Measurements from ENCODE around the gene GPC3. TPM values are rescaled to one million over a fixed set of nuclear protein-coding genes. Genes with fewer than 3 reads are reported as not detected.

GPC3 gene
- total RNA-seq, 1 donor from 2014 or later: 4.2 TPM

DNA sequence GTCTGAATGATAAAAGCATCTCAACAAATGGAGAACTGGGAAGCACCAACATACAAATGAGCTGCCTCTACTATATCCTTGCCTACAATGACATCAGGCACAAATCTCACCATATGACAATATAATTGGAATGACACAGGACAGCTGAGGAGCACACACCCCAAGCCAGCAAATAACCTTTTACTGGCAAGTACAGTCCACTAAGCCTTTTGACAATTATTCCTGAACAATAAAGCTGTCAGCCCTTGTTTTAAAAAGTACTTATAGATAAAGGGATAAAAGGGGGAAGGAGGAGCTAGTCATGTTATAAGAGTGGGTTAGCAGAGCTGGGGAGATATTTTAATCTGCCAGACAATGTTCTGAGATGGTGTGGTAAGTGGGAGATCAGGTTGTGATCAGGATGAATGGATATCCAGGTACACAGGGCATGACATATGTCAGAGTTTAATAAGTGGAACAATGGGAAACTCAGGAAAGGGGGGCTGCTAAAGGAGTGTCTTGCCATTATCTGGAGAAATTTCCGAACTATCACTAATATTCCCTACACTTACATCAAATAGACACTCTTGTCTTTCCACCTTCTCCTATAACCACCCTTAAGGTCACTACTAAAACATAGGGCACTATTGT lies 127.6 kb downstream of the GPC3 start:
- no peak for DNase-seq
- TF ChIP-seq CTCF (IDR thresholded peaks at IDR 0.05; ENCODE audit: partially characterized antibody, unreplicated experiment): no peak
- H3K9me3 Mint-ChIP-seq (ENCODE audit: unreplicated experiment): peaks cover 4% of the 10 kb centered on the region
- H3K27me3 Mint-ChIP-seq (ENCODE audit: unreplicated experiment): no peaks in the 10 kb centered on the region
- no peak overlapping the region for H3K4me3 Mint-ChIP-seq (ENCODE audit: unreplicated experiment)
- peaks cover 9% of the 10 kb centered on the region for H3K4me1 Mint-ChIP-seq (ENCODE audit: low read depth, unreplicated experiment)
- no peak overlapping the region for H3K27ac Mint-ChIP-seq (ENCODE audit: unreplicated experiment)
- no peaks in the 10 kb centered on the region for H3K36me3 Mint-ChIP-seq (ENCODE audit: unreplicated experiment)

- H3K9me3 Mint-ChIP-seq (ENCODE audit: unreplicated experiment): peaks cover 4% of the 10 kb centered on the region
- H3K36me3 Mint-ChIP-seq (ENCODE audit: unreplicated experiment): no peaks in the 10 kb centered on the region
- H3K4me1 Mint-ChIP-seq (ENCODE audit: low read depth, unreplicated experiment): peaks cover 9% of the 10 kb centered on the region
- H3K4me3 Mint-ChIP-seq (ENCODE audit: unreplicated experiment): no peak overlapping the region
- no peak for DNase-seq
- no peak overlapping the region for H3K27ac Mint-ChIP-seq (ENCODE audit: unreplicated experiment)
- TF ChIP-seq CTCF (IDR thresholded peaks at IDR 0.05; ENCODE audit: partially characterized antibody, unreplicated experiment): no peak
- no peaks in the 10 kb centered on the region for H3K27me3 Mint-ChIP-seq (ENCODE audit: unreplicated experiment)
Observed at GRCh38 chrX:133856819-133857218, 128.6 kb downstream of the GPC3 start.

GRCh38 chrX:133854290-133854689 lies 131.1 kb downstream of the GPC3 start:
- peaks cover 6% of the 10 kb centered on the region for H3K4me1 Mint-ChIP-seq (ENCODE audit: low read depth, unreplicated experiment)

DNA sequence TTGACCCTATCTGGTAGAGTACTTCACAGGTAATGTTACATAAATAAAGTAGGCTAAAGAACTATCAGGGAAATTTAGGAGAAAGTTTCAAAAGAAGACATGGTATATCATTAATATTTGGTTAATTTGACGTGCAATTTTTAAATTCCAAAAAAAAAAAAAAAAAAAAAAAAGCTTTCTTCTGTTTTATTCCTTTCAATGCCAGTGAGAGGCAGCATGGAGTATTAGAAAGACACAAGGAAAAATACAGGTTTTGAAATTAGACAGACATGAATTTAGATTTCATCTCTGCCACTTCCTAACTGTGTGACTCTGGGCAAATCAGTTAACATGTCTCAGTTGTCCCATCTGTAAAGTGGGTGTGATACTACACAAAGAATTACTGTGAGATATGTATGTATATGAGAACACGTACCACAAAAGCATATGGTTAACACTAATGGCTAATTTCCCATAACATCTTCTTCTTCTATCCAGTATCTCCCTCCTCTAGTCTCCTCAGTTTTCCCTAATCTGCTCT lies 132.5 kb downstream of the GPC3 start:
- peaks cover 6% of the 10 kb centered on the region for H3K4me1 Mint-ChIP-seq (ENCODE audit: low read depth, unreplicated experiment)
- no peak overlapping the region for H3K4me3 Mint-ChIP-seq (ENCODE audit: unreplicated experiment)

More at GRCh38 chrX:133854290-133854689, 131.1 kb downstream of the GPC3 start:
- no peak for DNase-seq
- Mint-ChIP-seq H3K36me3 (ENCODE audit: unreplicated experiment) (no peaks in the 10 kb centered on the region), H3K27me3 (ENCODE audit: unreplicated experiment) (no peaks in the 10 kb centered on the region), H3K27ac (ENCODE audit: unreplicated experiment) (no peak overlapping the region), H3K9me3 (ENCODE audit: unreplicated experiment) (peaks cover 2% of the 10 kb centered on the region), H3K4me3 (ENCODE audit: unreplicated experiment) (no peak overlapping the region)
- TF ChIP-seq CTCF (IDR thresholded peaks at IDR 0.05; ENCODE audit: partially characterized antibody, unreplicated experiment): no peak

More for the DNA sequence above, 132.5 kb downstream of the GPC3 start:
- Mint-ChIP-seq H3K27me3 (ENCODE audit: unreplicated experiment) (no peaks in the 10 kb centered on the region), H3K27ac (ENCODE audit: unreplicated experiment) (no peak overlapping the region), H3K9me3 (ENCODE audit: unreplicated experiment) (peaks cover 2% of the 10 kb centered on the region), H3K36me3 (ENCODE audit: unreplicated experiment) (no peaks in the 10 kb centered on the region)
- DNase-seq: no peak
- TF ChIP-seq CTCF (IDR thresholded peaks at IDR 0.05; ENCODE audit: partially characterized antibody, unreplicated experiment): no peak

All from glutamatergic neuron (in vitro differentiated cells).